GM10248 (cell line): ENCODE results near the gene LDLRAD4.

Source experiments
- CTCF ChIA-PET: fragments of 300-600 bp; sonication (Branson Sonifier 250); formaldehyde crosslinking; extraction: SDS; loops from one replicate; lab custom pipeline; 2021; ENCODE audit warnings: antibody characterized with exemption; lab: Yijun Ruan, JAX
- POLR2A ChIA-PET: fragments of 350-650 bp; sonication (Branson Sonifier 250); formaldehyde crosslinking; extraction: SDS; loops from one replicate; lab custom pipeline; 2020; ENCODE audit warnings: antibody characterized with exemption; lab: Yijun Ruan, JAX
- DNase-seq: peaks from one replicate; pipeline ENCODE4 v3.0.0; 2012; ENCODE audit errors: extremely low spot score
- CTCF ChIP-seq: IDR thresholded peaks from 2 replicates; pipeline ENCODE4 v1.5.1; 2012; ENCODE audit warnings: mild to moderate bottlenecking, low read depth; ENCODE audit errors: extremely low read depth, missing control alignments, control extremely low read depth

The LDLRAD4 gene

DNA sequence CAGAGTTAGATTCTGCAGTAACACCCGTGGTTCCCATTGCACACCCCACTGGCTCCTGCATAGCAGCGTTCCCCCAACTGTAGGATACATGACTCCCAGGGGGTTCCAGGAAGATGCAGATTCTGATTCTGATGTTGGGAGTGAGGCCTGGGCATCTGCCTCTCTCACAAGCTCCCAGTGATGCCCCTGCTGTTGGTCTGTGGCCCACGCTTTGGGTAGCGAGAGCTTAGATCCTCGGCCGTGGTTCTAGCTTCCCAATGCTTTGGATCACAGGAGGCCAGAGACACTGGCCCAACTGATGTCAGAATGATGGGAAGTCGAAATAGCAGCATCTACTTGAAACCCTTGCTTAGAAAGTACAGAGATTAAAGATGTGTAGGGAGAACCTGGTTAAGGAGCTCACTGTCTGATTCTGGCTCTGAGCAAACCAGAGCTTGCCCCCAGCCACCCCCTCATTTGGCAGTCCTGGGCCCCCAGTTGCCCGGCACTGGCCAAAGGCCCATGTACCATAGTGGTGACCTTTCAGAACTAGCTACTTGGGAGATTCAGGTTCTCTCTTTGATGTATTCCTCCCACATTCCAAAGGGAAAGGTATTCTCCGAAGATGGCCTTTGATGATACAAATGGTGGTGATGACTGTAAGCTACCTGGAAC lies 310.3 kb downstream of the LDLRAD4 start:
- CTCF ChIA-PET: interaction anchor here (0.8 to 3.4 kb wide), 8 partner anchors 7 to 313 kb away, joined by 3 to 14 read pairs (median 4); no protein-coding TSS in a partner anchor
- TF ChIP-seq CTCF: no peak
- POLR2A ChIA-PET: no interaction called here
- DNase-seq: no peak

DNA sequence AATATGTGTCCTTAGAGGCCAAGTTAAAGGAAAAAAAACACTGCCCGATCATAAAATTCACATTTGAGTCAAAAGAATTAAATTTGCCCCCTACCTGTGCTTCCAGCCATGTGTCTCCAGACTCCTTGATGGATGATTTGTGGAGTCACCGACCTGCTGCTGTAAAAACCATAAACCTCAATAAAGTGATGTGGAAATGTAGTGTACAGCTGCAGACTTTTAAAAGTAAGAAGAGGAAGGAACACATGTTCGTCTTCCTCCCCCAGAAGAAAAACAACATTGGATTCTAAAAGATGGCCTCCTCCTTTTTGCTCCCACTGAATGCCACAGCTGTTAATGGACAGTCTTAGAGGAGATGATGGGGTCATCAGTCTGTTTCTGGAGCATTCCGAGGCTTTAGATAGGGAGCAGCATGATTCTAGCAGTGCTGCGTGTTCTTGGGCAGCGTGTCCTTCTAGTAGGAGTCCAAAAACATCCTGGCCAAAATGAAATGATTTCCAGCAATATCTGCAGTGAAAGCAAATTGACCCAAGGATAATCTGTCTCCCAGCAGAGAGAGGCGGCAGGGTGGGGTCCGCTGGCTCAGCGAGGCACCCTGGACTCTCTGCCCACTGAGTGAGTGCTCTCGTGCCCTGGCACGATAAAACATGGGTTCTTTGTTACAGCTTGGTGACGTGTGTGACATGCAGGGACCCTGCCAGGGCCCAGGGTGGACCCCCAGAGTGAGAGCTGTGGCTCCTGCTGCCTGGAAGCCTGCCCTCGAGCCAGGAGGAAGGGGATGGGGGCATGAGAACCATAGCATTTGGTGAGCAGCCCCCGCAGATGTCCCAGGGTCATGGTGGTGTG lies 311.7 kb downstream of the LDLRAD4 start:
- TF ChIP-seq CTCF: no peak
- no peak for DNase-seq
- ChIA-PET CTCF (interaction anchor here (0.8 to 2.7 kb wide), 7 partner anchors 9 to 314 kb away, joined by 3 to 14 read pairs (median 3); no protein-coding TSS in a partner anchor), POLR2A (no interaction called here)

GRCh38 chr18:13530879-13531387 lies 312.4 kb downstream of the LDLRAD4 start:
- peak; percentile 48 for DNase-seq
- ChIA-PET POLR2A (no interaction called here), CTCF (interaction anchor here (0.8 to 2.7 kb wide), 4 partner anchors 8 to 315 kb away, joined by 3 to 14 read pairs (median 3); no protein-coding TSS in a partner anchor)
- TF ChIP-seq CTCF: peak; percentile 58

DNA sequence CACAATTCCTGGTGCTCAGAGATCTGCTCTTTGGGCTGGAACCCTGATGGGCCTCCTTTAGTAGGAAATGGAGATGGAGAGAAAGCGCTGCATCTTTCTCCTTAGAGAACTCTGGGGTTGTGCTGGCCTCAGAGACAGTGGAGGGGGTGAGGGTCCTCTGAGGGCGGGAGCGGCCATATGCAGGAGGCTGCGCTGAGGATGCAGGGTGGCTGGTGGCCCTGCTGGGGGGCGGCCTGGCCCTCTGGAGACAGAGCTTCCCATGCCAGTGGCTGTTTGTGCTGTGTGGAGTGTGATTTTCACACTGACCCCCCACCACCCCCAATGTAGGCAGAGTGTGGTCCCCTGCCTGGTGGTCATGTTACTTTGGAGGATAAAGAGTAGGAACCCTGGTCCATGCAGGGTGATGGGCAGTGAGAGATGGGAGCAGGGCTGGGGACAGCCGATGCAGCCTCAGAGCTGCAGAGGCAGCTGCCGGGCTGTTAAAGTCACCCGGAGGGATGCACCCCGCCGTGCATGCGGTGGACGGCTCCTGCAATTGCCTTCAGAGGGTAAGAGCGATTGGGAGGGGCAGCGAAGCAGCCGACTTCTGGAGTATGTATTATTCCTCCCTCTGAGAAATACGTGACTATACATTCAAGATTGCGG lies 313.2 kb downstream of the LDLRAD4 start:
- CTCF ChIA-PET: interaction anchor here (1.2 to 1.6 kb wide), 2 partner anchors 8 to 23 kb away, joined by 3 read pairs; no protein-coding TSS in a partner anchor
- POLR2A ChIA-PET: no interaction called here
- TF ChIP-seq CTCF: no peak
- DNase-seq: no peak

- ChIA-PET POLR2A (no interaction called here), CTCF (interaction anchor here (1.6 kb wide), 1 partner anchor 8 kb away, joined by 4 read pairs; no protein-coding TSS in a partner anchor)
- TF ChIP-seq CTCF: no peak
- no peak for DNase-seq
These were observed 314.0 kb downstream of the LDLRAD4 start for GRCh38 chr18:13532406-13533075.
